Measurements from ENCODE around the gene DLGAP4.

The DLGAP4 gene

DNA sequence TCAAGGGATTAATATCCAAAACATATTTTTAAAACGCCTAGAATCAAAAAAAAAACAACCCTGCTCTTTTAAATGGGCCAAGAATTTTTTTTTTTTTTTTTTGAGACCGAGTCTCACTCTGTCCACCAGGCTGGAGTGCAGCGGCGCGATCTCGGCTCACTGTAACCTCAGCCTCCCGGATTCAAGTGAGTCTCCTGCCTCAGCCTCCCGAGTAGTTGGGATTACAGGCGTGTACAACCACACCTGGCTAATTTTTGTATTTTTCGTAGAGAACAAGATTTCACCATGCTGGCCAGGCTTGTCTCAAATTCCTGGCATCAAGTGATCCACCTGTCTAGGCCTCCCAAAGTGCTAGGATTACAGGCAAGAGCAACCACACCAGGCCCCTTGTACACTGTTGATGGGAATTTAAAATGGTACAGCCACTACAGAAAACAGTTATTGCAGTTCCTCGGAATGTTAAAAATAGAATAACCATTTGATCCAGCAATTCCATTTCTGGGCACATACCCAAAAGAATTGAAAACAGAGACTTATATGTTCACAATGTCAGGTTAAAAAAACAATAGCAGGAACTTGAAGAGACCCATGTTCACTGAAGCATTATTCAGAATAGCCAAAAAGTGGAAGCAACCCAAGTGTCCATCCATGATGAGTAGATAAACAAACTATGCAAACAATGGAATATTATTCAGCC lies 232.0 kb downstream of the DLGAP4 start:
- H3K27me3 ChIP-seq (ENCODE audit: insufficient read depth, insufficient read length) = peaks cover 5% of the 10 kb centered on the region
- DNase-seq (ENCODE audit: low read depth, low spot score) = no peak

DNA sequence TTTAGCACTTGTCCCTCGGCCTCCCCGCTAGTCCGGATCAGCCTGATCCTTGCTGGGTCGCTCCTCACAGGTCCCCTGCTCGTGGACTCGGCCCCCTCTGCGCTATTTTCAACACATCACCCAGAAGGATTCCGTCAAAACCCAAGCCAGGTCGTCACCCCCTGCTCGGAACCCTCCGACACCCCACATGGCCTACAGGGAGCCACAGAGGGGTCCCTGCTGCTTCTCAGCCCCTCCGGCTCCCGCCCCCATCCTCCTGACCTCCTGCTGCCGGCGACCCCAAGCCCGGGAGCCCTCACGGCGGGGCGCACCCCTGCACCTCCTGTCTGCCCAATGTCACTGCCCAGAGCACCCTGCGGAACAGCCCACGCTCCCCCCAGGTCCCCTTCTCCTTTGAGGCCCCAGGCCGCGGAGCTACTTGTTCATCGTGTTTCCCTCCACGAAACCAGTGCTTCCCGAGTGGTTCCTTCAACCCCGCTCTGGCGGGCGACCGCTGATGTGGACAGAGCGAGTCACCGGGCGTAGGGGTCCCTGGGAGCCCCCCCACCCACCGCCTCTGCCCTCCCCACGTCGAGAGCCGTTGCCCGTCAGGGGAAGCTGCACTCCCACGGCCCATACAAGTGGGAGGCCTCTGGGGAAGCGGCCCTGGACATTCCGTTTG lies 234.5 kb downstream of the DLGAP4 start:
- DNase-seq (ENCODE audit: low read depth, low spot score) = no peak
- peaks cover 5% of the 10 kb centered on the region for H3K27me3 ChIP-seq (ENCODE audit: insufficient read depth, insufficient read length)
- peaks cover 28% of the 10 kb centered on the region for H3K4me1 ChIP-seq (ENCODE audit: insufficient read depth, insufficient read length)
- peak overlapping the region; percentile 85 for H3K9ac ChIP-seq (ENCODE audit: insufficient read length, low read depth)
- H3K4me3 ChIP-seq (ENCODE audit: insufficient read length, low read depth) = peak overlapping the region; percentile 47
- H3K9me3 ChIP-seq (ENCODE audit: insufficient read depth, low read length) = no peaks in the 10 kb centered on the region
- peaks cover 34% of the 10 kb centered on the region for H3K36me3 ChIP-seq (ENCODE audit: insufficient read depth, insufficient read length, low read length)
- TF ChIP-seq YY1 (IDR thresholded peaks at IDR 0.05; ENCODE audit: insufficient read depth, insufficient read length) (no peak), ZNF274 (IDR thresholded peaks at IDR 0.05; ENCODE audit: low read depth, low read length) (no peak), SUZ12 (IDR thresholded peaks at IDR 0.05; ENCODE audit: extremely low read depth, insufficient read depth, insufficient read length) (no peak)

More for the DNA sequence above, 232.0 kb downstream of the DLGAP4 start:
- Histone ChIP-seq H3K9ac (ENCODE audit: insufficient read length, low read depth) (no peak overlapping the region), H3K4me3 (ENCODE audit: insufficient read length, low read depth) (no peak overlapping the region), H3K9me3 (ENCODE audit: insufficient read depth, low read length) (no peaks in the 10 kb centered on the region), H3K36me3 (ENCODE audit: insufficient read depth, insufficient read length, low read length) (peaks cover 11% of the 10 kb centered on the region), H3K4me1 (ENCODE audit: insufficient read depth, insufficient read length) (peaks cover 15% of the 10 kb centered on the region)
- TF ChIP-seq ZNF274 (IDR thresholded peaks at IDR 0.05; ENCODE audit: low read depth, low read length) (no peak), SUZ12 (IDR thresholded peaks at IDR 0.05; ENCODE audit: extremely low read depth, insufficient read depth, insufficient read length) (no peak), YY1 (IDR thresholded peaks at IDR 0.05; ENCODE audit: insufficient read depth, insufficient read length) (no peak)

DNA sequence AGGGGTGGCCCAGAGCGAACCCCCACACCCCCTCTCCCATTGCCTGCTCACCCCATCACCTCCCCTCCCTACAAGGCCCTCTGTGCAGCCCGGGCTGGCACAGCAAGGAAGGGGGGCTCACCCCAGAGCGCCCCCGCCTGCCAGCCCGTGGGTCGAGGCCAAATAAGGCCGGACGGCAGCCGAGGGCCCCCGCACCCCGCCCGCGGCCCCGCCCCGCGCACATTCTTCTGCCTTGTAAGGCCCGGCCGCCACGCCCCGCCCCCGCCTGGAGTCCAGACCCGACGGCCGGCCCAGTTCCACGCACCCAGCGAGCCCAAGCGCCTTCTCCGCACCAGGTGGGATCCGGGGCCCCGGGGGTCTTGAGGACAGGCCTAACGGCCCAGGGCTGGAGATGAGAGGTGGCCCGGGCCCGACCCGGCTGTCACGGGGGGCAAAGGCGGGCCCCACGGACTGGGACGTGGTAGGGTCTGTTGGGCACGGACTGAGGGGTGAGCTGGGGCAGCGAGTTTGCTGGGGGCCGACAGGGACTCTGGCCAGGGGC lies 235.2 kb downstream of the DLGAP4 start, which contains the start of gene MYL9:
Gene MYL9, plus strand, starts transcription at position 293 of the 541 bp plus-strand sequence. CDS start 3,366 bp downstream, outside the sequence.
- Histone ChIP-seq H3K9me3 (ENCODE audit: insufficient read depth, low read length) (no peaks in the 10 kb centered on the region), H3K27me3 (ENCODE audit: insufficient read depth, insufficient read length) (peaks cover 5% of the 10 kb centered on the region), H3K36me3 (ENCODE audit: insufficient read depth, insufficient read length, low read length) (peaks cover 40% of the 10 kb centered on the region), H3K9ac (ENCODE audit: insufficient read length, low read depth) (peak within 1 kb of the TSS; percentile 94), H3K4me1 (ENCODE audit: insufficient read depth, insufficient read length) (peaks cover 33% of the 10 kb centered on the region), H3K4me3 (ENCODE audit: insufficient read length, low read depth) (peak within 1 kb of the TSS; percentile 86)
- TF ChIP-seq YY1 (IDR thresholded peaks at IDR 0.05; ENCODE audit: insufficient read depth, insufficient read length) = no peak
- peak; percentile 39 for DNase-seq (ENCODE audit: low read depth, low spot score)

DNA sequence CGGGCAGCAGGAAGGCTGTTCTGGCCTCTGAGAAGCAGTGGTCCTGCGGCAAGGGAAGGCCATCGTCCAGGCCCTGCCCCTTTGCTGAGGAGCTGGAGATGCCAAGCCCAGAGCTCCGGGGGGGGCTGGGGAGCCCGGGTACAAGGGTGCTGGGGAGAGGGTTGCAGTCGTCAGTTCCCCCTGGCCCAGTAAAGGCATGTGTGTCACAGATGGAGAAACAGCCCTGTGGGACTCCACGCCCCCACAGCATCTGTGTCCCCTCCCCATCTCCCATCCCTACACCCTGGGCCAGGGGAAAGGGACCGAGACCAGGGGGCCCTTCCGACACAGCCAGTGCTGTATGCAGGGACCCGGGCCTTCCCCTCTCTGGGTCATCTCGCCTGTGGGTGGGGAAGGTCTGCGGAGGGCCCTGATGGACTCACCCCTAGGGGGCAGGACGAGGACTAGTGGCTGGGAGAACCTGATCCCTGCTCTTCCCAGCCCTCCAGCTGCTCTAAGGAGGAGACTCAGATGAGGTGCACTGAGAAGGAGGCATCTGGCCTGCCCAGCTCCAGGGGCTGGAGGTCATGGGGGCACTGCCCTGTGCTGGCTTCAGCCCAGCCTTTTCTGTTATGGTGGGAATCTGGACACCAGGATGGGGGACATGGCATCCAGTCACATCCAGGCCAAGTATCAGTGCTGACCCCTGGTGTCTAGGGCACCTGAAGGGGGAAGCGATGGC lies 235.8 kb downstream of the DLGAP4 start:
- Histone ChIP-seq H3K9ac (ENCODE audit: insufficient read length, low read depth) (peak overlapping the region; percentile 94), H3K9me3 (ENCODE audit: insufficient read depth, low read length) (no peaks in the 10 kb centered on the region), H3K4me3 (ENCODE audit: insufficient read length, low read depth) (peak overlapping the region; percentile 86), H3K27me3 (ENCODE audit: insufficient read depth, insufficient read length) (peaks cover 5% of the 10 kb centered on the region), H3K36me3 (ENCODE audit: insufficient read depth, insufficient read length, low read length) (peaks cover 45% of the 10 kb centered on the region), H3K4me1 (ENCODE audit: insufficient read depth, insufficient read length) (peaks cover 33% of the 10 kb centered on the region)
- no peak for TF ChIP-seq YY1 (IDR thresholded peaks at IDR 0.05; ENCODE audit: insufficient read depth, insufficient read length)
- TF ChIP-seq ZNF274 (IDR thresholded peaks at IDR 0.05; ENCODE audit: low read depth, low read length) = no peak
- no peak for TF ChIP-seq SUZ12 (IDR thresholded peaks at IDR 0.05; ENCODE audit: extremely low read depth, insufficient read depth, insufficient read length)
- peak; percentile 54 for DNase-seq (ENCODE audit: low read depth, low spot score)

DNA sequence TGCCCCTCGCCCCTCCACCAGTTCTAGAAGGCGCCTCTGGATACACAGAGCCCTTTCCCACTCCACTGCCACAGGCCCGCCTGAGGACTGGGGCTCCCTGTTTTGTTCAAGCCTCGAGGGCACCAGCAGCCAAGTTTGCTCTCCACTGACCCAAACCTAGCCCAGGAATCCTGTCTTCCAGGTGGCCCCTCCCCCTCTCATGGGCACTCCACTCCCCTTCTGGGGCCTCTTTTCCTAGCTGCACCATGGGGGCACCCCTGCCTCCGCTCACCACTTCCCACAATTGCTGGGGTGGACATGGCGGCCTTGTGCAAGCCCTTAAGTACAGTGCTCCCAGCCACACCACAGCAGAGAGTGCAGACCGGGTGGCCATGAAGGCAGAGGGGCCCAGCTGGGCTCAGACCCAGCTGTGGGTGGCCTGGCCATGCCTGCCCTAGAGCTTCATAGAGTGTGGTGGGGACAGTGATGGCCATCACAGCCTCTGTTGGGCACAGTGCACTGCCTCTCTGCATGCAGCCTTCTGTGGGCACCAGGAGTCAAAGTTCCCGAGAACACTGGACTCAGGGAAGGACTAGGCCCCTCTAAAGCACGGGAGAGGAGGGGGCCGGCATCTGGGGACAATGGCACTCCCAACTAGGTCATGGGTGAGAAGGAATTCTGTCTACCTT lies 236.5 kb downstream of the DLGAP4 start:
- Histone ChIP-seq H3K9me3 (ENCODE audit: insufficient read depth, low read length) (no peaks in the 10 kb centered on the region), H3K36me3 (ENCODE audit: insufficient read depth, insufficient read length, low read length) (peaks cover 52% of the 10 kb centered on the region), H3K9ac (ENCODE audit: insufficient read length, low read depth) (peak overlapping the region; percentile 94), H3K27me3 (ENCODE audit: insufficient read depth, insufficient read length) (peaks cover 5% of the 10 kb centered on the region), H3K4me1 (ENCODE audit: insufficient read depth, insufficient read length) (peaks cover 33% of the 10 kb centered on the region), H3K4me3 (ENCODE audit: insufficient read length, low read depth) (peak overlapping the region; percentile 86)
- DNase-seq (ENCODE audit: low read depth, low spot score) = no peak
- TF ChIP-seq ZNF274 (IDR thresholded peaks at IDR 0.05; ENCODE audit: low read depth, low read length) (no peak), SUZ12 (IDR thresholded peaks at IDR 0.05; ENCODE audit: extremely low read depth, insufficient read depth, insufficient read length) (no peak), YY1 (IDR thresholded peaks at IDR 0.05; ENCODE audit: insufficient read depth, insufficient read length) (no peak)

GRCh38 chr20:36543184-36544133 lies 237.3 kb downstream of the DLGAP4 start:
- no peak for TF ChIP-seq YY1 (IDR thresholded peaks at IDR 0.05; ENCODE audit: insufficient read depth, insufficient read length)
- TF ChIP-seq SUZ12 (IDR thresholded peaks at IDR 0.05; ENCODE audit: extremely low read depth, insufficient read depth, insufficient read length) = no peak
- no peak for TF ChIP-seq ZNF274 (IDR thresholded peaks at IDR 0.05; ENCODE audit: low read depth, low read length)
- Histone ChIP-seq H3K4me1 (ENCODE audit: insufficient read depth, insufficient read length) (peaks cover 33% of the 10 kb centered on the region), H3K9ac (ENCODE audit: insufficient read length, low read depth) (peak overlapping the region; percentile 54), H3K27me3 (ENCODE audit: insufficient read depth, insufficient read length) (peaks cover 5% of the 10 kb centered on the region), H3K9me3 (ENCODE audit: insufficient read depth, low read length) (no peaks in the 10 kb centered on the region), H3K36me3 (ENCODE audit: insufficient read depth, insufficient read length, low read length) (peaks cover 60% of the 10 kb centered on the region), H3K4me3 (ENCODE audit: insufficient read length, low read depth) (peak overlapping the region; percentile 1)
- DNase-seq (ENCODE audit: low read depth, low spot score) = no peak
